ENCODE results near the gene PTPRT. TPM values are rescaled to one million over a fixed set of nuclear protein-coding genes. Genes with fewer than 3 reads are reported as not detected.

Gene PTPRT
- total and polyA plus RNA-seq, 2 of the 4 experiments (the other 2 are of a cell fraction), result not detected

GRCh38 chr20:43160941-43161340, 28.8 kb downstream of the PTPRT start:
- H2BK5ac ChIP-seq (ENCODE audit: low read depth, low read length, poor library complexity, severe bottlenecking), result no peak overlapping the region
- no peak overlapping the region for H3K4me2 ChIP-seq (ENCODE audit: low read depth, low read length)
- dilution Hi-C loops (cut with HindIII; ENCODE audit: low sequenced_read_pairs, unreplicated experiment) (no loop called here), intact Hi-C loops (cut with micrococcal nuclease) (no loop called here), in situ Hi-C loops (cut with MboI; ENCODE audit: low sequenced_read_pairs) (no loop called here)
- no TSS peak for BruUV-seq (replicated peaks)
- no peaks in the 10 kb centered on the region for H4K20me1 ChIP-seq (ENCODE audit: insufficient read depth, low read length)
- H3K27me3 ChIP-seq (ENCODE audit: control insufficient read depth, insufficient read depth, low read length), result no peaks in the 10 kb centered on the region
- no peaks in the 10 kb centered on the region for H3K4me1 ChIP-seq (ENCODE audit: control insufficient read depth, insufficient read depth, low read length)
- H3K4ac ChIP-seq (ENCODE audit: low read depth, low read length), result no peak overlapping the region
- TF ChIP-seq ELK1 (IDR thresholded peaks at IDR 0.05; ENCODE audit: borderline replicate concordance, low read depth, low read length), result no peak
- no peak for TF ChIP-seq NFE2L2 (IDR thresholded peaks at IDR 0.05; ENCODE audit: low read depth, low read length)
- no peak for TF ChIP-seq MAZ (IDR thresholded peaks at IDR 0.05; ENCODE audit: borderline replicate concordance, low read depth, low read length)
- no peak for TF ChIP-seq CHD1 (IDR thresholded peaks at IDR 0.05; ENCODE audit: low read depth, low read length)
- TF ChIP-seq RFX5 (IDR thresholded peaks at IDR 0.05; ENCODE audit: low read depth, low read length), result no peak
- TF ChIP-seq FOS (IDR thresholded peaks at IDR 0.05; ENCODE audit: low read depth, low read length), result no peak
- no peak for TF ChIP-seq MAFK (IDR thresholded peaks at IDR 0.05; ENCODE audit: low read depth, low read length)
- no peak for TF ChIP-seq POLR2A (IDR thresholded peaks at IDR 0.05; ENCODE audit: low read depth, low read length)
- no peak for TF ChIP-seq RAD21 (IDR thresholded peaks at IDR 0.05; ENCODE audit: low read length)
- TF ChIP-seq USF2 (IDR thresholded peaks at IDR 0.05; ENCODE audit: low read depth, low read length), result no peak
- TF ChIP-seq RCOR1 (IDR thresholded peaks at IDR 0.05; ENCODE audit: insufficient replicate concordance, low read length), result no peak
- TF ChIP-seq BHLHE40 (IDR thresholded peaks at IDR 0.05; ENCODE audit: low read depth, low read length), result no peak
- no peak for TF ChIP-seq CTCF (conservative IDR thresholded peaks at IDR 0.05; ENCODE audit: low read depth, low read length)
- no peak for TF ChIP-seq SMC3 (IDR thresholded peaks at IDR 0.05; ENCODE audit: low read depth, low read length)
- TF ChIP-seq CEBPB (IDR thresholded peaks at IDR 0.05; ENCODE audit: low read depth, low read length), result no peak
- TF ChIP-seq MXI1 (IDR thresholded peaks at IDR 0.05; ENCODE audit: borderline replicate concordance, low read depth, low read length), result no peak
- no peak overlapping the region for H2BK20ac ChIP-seq (ENCODE audit: low read depth, low read length)
- POLR2A ChIA-PET (ENCODE audit: unreplicated experiment), result no interaction called here
- no peak overlapping the region for H2BK15ac ChIP-seq (ENCODE audit: low read depth, low read length)
- no peak overlapping the region for H3K18ac ChIP-seq (ENCODE audit: low read depth, low read length)
- CTCF ChIA-PET, result interaction anchor here (0.9 kb wide), 1 partner anchor 30 kb away, joined by 3 read pairs; no protein-coding TSS in a partner anchor
- no peaks in the 10 kb centered on the region for H3K79me1 ChIP-seq (ENCODE audit: low read depth in 1 of 2, low read length in 2 of 2)
- H3K9me3 ChIP-seq (ENCODE audit: control insufficient read depth, insufficient read depth, low read length), result peaks cover 9% of the 10 kb centered on the region
- H3K23ac ChIP-seq (ENCODE audit: low read depth, low read length), result no peak overlapping the region
- H4K91ac ChIP-seq (ENCODE audit: insufficient read depth, low read depth, low read length), result no peak overlapping the region
- no peak overlapping the region for H2AK9ac ChIP-seq (replicated peaks; ENCODE audit: low read depth, low read length, poor library complexity)
- H3K14ac ChIP-seq (replicated peaks; ENCODE audit: low read depth, low read length), result no peak overlapping the region
- no peak for DNase-seq
- no peak overlapping the region for H2AFZ ChIP-seq (replicated peaks; ENCODE audit: low read length, poor library complexity)
- no peak overlapping the region for H3K4me3 ChIP-seq (ENCODE audit: insufficient read depth, low read depth, low read length)
- no CpG with 5 or more reads among the region's 6 CpGs for WGBS, 2 experiments (ENCODE audit: extremely low coverage in 2 of 2, insufficient read length in 1 of 2)
- no peak overlapping the region for H2AK5ac ChIP-seq (ENCODE audit: low read depth, low read length)
- no peaks in the 10 kb centered on the region for H3K36me3 ChIP-seq (ENCODE audit: control insufficient read depth, insufficient read depth, low read length)
- ATAC-seq (ENCODE audit: low read depth), result no peak
- H3K27ac ChIP-seq (ENCODE audit: insufficient read depth, low read length), result no peak overlapping the region
- H3K9ac ChIP-seq (ENCODE audit: low read depth, low read length), result no peak overlapping the region
- no peak overlapping the region for H2BK120ac ChIP-seq (ENCODE audit: low read depth, low read length)
- H4K5ac ChIP-seq (ENCODE audit: low read depth, low read length), result no peak overlapping the region
- H3K9me1 ChIP-seq (ENCODE audit: insufficient read depth, low read length), result no peaks in the 10 kb centered on the region
- H4K8ac ChIP-seq (ENCODE audit: low read depth in 2 of 2, low read length in 2 of 2), result no peak overlapping the region
- H3K56ac ChIP-seq (ENCODE audit: extremely low read depth, insufficient read depth, low read length), result no peak overlapping the region

Data from IMR-90 (cell line).